GM12878 (cell line): ENCODE measurements around the gene RAB3C. TPM values are rescaled to one million over a fixed set of nuclear protein-coding genes. Genes with fewer than 3 reads are reported as not detected.

Experiments used
- ATAC-seq: fragments of 200-7000 bp; cut with Tn5 transposase; 3 replicates; pipeline ENCODE4 v1.9.1; 2020; ENCODE audit warnings: mild to moderate bottlenecking, moderate library complexity
- BruUV-seq: library from RNA; stranded (reverse); fragments of 400-500 nt; replicated peaks from 2 replicates; lab custom pipeline; 2021; lab: Mats Ljungman, UMichigan
- CTCF ChIA-PET: fragments of 300-600 bp; sonication (Branson Sonifier 250); formaldehyde crosslinking; extraction: SDS; loops from one replicate; lab custom pipeline; 2021; ENCODE audit warnings: inconsistent platforms; lab: Yijun Ruan, JAX
- POLR2A ChIA-PET: fragments of 350-600 bp; formaldehyde crosslinking; extraction: SDS; loops from one replicate; lab custom pipeline; 2021; ENCODE audit warnings: inconsistent platforms; lab: Charles Lee
- RAD21 ChIA-PET: fragments of 300-600 bp; sonication (Branson Sonifier 250); formaldehyde crosslinking; loops from one replicate; lab custom pipeline; 2023; ENCODE audit warnings: antibody characterized with exemption; ENCODE audit not compliant: unreplicated experiment; lab: Charles Lee
- SMC1A ChIA-PET: fragments of 300-600 bp; sonication (Branson Sonifier 250); formaldehyde crosslinking; loops from one replicate; lab custom pipeline; 2023; ENCODE audit not compliant: unreplicated experiment, uncharacterized antibody; lab: Charles Lee
- DNase-seq: peaks from one replicate; pipeline ENCODE4 v3.0.0-alpha.2; 2011; ENCODE audit warnings: low read depth, low spot score
- FAIRE-seq: peaks from 3 replicates; lab custom pipeline; 2011; peaks lifted over from hg19 to GRCh38; lab: Jason Lieb, UNC
- H2AFZ ChIP-seq: 2 replicates; pipeline ENCODE4 v1.6.0; 2011; ENCODE audit warnings: low read depth, low read length, control low read depth; ENCODE audit not compliant: control insufficient read depth
- H3K27ac ChIP-seq: 2 replicates; pipeline ENCODE4 v1.5.1; 2011; ENCODE audit warnings: control low read depth; ENCODE audit not compliant: control insufficient read depth, insufficient read depth
- H3K27me3 ChIP-seq, 2 experiments: replicated peaks in 1 of 2; 2 replicates each; pipeline versions ENCODE4 v1.6.0 to v1.6.1; 2011; ENCODE audit warnings: low read length in 1 of 2; ENCODE audit not compliant: control insufficient read depth in 2 of 2, insufficient read depth in 2 of 2
- H3K36me3 ChIP-seq, 2 experiments: 2 replicates each; pipeline ENCODE4 v1.5.1; 2011; ENCODE audit warnings: low read length in 1 of 2; ENCODE audit not compliant: control insufficient read depth in 2 of 2, insufficient read depth in 2 of 2
- H3K4me1 ChIP-seq: 2 replicates; pipeline ENCODE4 v1.6.1; 2011; ENCODE audit warnings: mild to moderate bottlenecking, low read length, moderate library complexity, mixed read lengths; ENCODE audit not compliant: control insufficient read depth, insufficient read depth
- H3K4me2 ChIP-seq: 2 replicates; pipeline ENCODE4 v1.6.0; 2011; ENCODE audit warnings: control low read depth; ENCODE audit not compliant: control insufficient read depth, insufficient read depth
- H3K4me3 ChIP-seq: fragments of 200-600 bp; sonication (generic); 2 replicates; pipeline ENCODE4 v1.5.1; 2016
- H3K79me2 ChIP-seq: 2 replicates; pipeline ENCODE4 v1.6.0; 2011; ENCODE audit warnings: low read length; ENCODE audit not compliant: control insufficient read depth, insufficient read depth
- H3K9ac ChIP-seq: 2 replicates; pipeline ENCODE4 v1.8.0; 2011; ENCODE audit warnings: low read length, control low read depth, mixed read lengths; ENCODE audit not compliant: control insufficient read depth, insufficient read depth
- H3K9me3 ChIP-seq: replicated peaks from 3 replicates; pipeline ENCODE4 v1.5.1; 2011; ENCODE audit warnings: mild to moderate bottlenecking, low read length; ENCODE audit not compliant: control insufficient read depth, insufficient read depth
- H4K20me1 ChIP-seq: 2 replicates; pipeline ENCODE4 v1.6.0; 2011; ENCODE audit not compliant: control insufficient read depth, insufficient read depth
- BRCA1 ChIP-seq: IDR thresholded peaks from 2 replicates; pipeline ENCODE4 v1.6.1; 2011; ENCODE audit warnings: low read depth, low read length, improper control_type of control experiment
- POLR2AphosphoS5 ChIP-seq: IDR thresholded peaks from 2 replicates; pipeline ENCODE4 v1.6.1; 2011; ENCODE audit warnings: mild to moderate bottlenecking, low read length, inconsistent platforms
- RCOR1 ChIP-seq: conservative IDR thresholded peaks from 2 replicates; pipeline ENCODE4 v1.6.1; 2012; ENCODE audit warnings: low read depth, low read length, improper control_type of control experiment
- RELA ChIP-seq: fragments of 450-650 bp; IDR thresholded peaks from 2 replicates; pipeline ENCODE4 v1.8.0; 2014; ENCODE audit warnings: borderline replicate concordance; ENCODE audit not compliant: partially characterized antibody
- RELB ChIP-seq: fragments of 450-650 bp; IDR thresholded peaks from 2 replicates; pipeline ENCODE4 v1.6.1; 2017; ENCODE audit warnings: low read depth, mild to moderate bottlenecking, moderate library complexity
- RUNX3 ChIP-seq: IDR thresholded peaks from 2 replicates; pipeline ENCODE4 v1.6.1; 2012; ENCODE audit warnings: low read length, inconsistent platforms
- SMC3 ChIP-seq: IDR thresholded peaks from 2 replicates; pipeline ENCODE4 v1.6.1; 2011; ENCODE audit warnings: low read length, improper control_type of control experiment, borderline replicate concordance
- SP1 ChIP-seq: IDR thresholded peaks from one replicate; pipeline ENCODE4 v1.6.1; 2011; ENCODE audit warnings: low read depth, low read length
- SREBF1 ChIP-seq: IDR thresholded peaks from 2 replicates; pipeline ENCODE4 v1.6.1; 2012; ENCODE audit warnings: mild to moderate bottlenecking, low read length
- ZBTB33 ChIP-seq: fragments of 450-650 bp; IDR thresholded peaks from 2 replicates; pipeline ENCODE4 v1.6.1; 2017; ENCODE audit warnings: mild to moderate bottlenecking
- ZNF207 ChIP-seq: fragments of 450-650 bp; IDR thresholded peaks from 2 replicates; pipeline ENCODE4 v1.6.1; 2014; ENCODE audit warnings: antibody characterized with exemption, mild to moderate bottlenecking, borderline replicate concordance
- WGBS: methylation state at CpG from one replicate; pipeline ENCODE4 v1.1.6; 2016; ENCODE audit warnings: low lambda C conversion rate; ENCODE audit not compliant: insufficient replicate concordance, insufficient coverage; ENCODE audit errors: missing lambda C conversion rate; 5-methylcytosine and 5-hydroxymethylcytosine counted together
- in situ Hi-C: fragments of 300-500 bp; cut with MboI; formaldehyde crosslinking; loops from 9 replicates; pipeline ENCODE4 v1.14.3; 2018; ENCODE audit warnings: mixed read lengths
- intact Hi-C: fragments of 100-400 bp; cut with micrococcal nuclease; formaldehyde crosslinking; loops from one replicate; pipeline ENCODE4 v1.14.2; 2022; ENCODE audit not compliant: unreplicated experiment
- polyA plus RNA-seq, 11 experiments: library from polyadenylated mRNA; depleted of rRNA in 4 of 11; unstranded in 6 of 11; stranded (reverse) in 5 of 11; fragments of >200 nt; fragmentation: Nextera tagmentation in 4 of 11; fragmentation: Illumina TruSeq in 1 of 11; extraction: Ambion mirVana in 4 of 11; extraction: Trizol in 1 of 11; gene quantifications; 1 replicate in 1 of 11; 2 replicates in 10 of 11; pipeline versions ENCODE4 v1.2.1 to v1.2.3, GENCODE V29; 2011 to 2016; ENCODE audit warnings: inconsistent platforms in 2 of 11, missing spikeins in 2 of 11, low read depth in 1 of 11
- total RNA-seq, 4 experiments: library from RNA; depleted of rRNA in 3 of 4; stranded (reverse); fragments of >200 nt in 3 of 4; fragmentation: Illumina TruSeq in 1 of 4; extraction: Trizol in 1 of 4; gene quantifications; 2 replicates each; pipeline versions ENCODE4 v1.2.1 to v1.2.3, GENCODE V29; 2013 to 2021

The RAB3C gene
- total and polyA plus RNA-seq, 10 of the 15 experiments (the other 5 are each of a cell fraction or from before 2014, with no cell fraction given), result not detected

GRCh38 chr5:58629271-58630159, 46.6 kb downstream of the RAB3C start:
- no peaks in the 10 kb centered on the region for H3K36me3 ChIP-seq
- no peak overlapping the region for H3K4me2 ChIP-seq
- H4K20me1 ChIP-seq, result no peaks in the 10 kb centered on the region
- H3K4me1 ChIP-seq, result no peaks in the 10 kb centered on the region
- H3K9me3 ChIP-seq, result no peaks in the 10 kb centered on the region
- no TSS peak for BruUV-seq
- H3K27ac ChIP-seq, result no peak overlapping the region
- CTCF ChIA-PET, result interaction anchor here (0.8 kb wide), 1 partner anchor 1031 kb away, joined by 3 read pairs; no protein-coding TSS in a partner anchor
- no peak for FAIRE-seq
- in situ Hi-C loops, result no loop called here
- TF ChIP-seq POLR2AphosphoS5, result no peak
- TF ChIP-seq BRCA1, result no peak
- TF ChIP-seq RELA, result no peak
- TF ChIP-seq SMC3, result no peak
- TF ChIP-seq RCOR1, result no peak
- TF ChIP-seq ZBTB33, result no peak
- no peak for TF ChIP-seq SP1
- TF ChIP-seq ZNF207, result no peak
- no peak for TF ChIP-seq RELB
- no peak for TF ChIP-seq SREBF1
- no peak for TF ChIP-seq RUNX3
- TF ChIP-seq, all 136 proteins: peak for 0
- Histone ChIP-seq H3K79me2 (no peaks in the 10 kb centered on the region), H3K9ac (no peak overlapping the region), H3K4me3 (no peak overlapping the region), H2AFZ (no peak overlapping the region), H3K27me3 (no peaks in the 10 kb centered on the region)
- ChIA-PET SMC1A (interaction anchor here (0.7 to 1.1 kb wide), 3 partner anchors 14 to 1008 kb away, joined by 3 to 4 read pairs (median 3); no protein-coding TSS in a partner anchor), RAD21 (no interaction called here), POLR2A (no interaction called here)
- no peak for DNase-seq
- no peak for ATAC-seq
- intact Hi-C loops, result no loop called here
- 31% methylated on average over 6 of the region's 6 CpGs for WGBS
